Loucy (cell line): ENCODE results near the gene SASH1.

Experiments
- H2AFZ ChIP-seq: fragments of 200-600 bp; sonication (generic); 2 replicates; pipeline ENCODE4 v1.6.0; 2016; ENCODE audit warnings: antibody characterized with exemption, mild to moderate bottlenecking, low read length, moderate library complexity
- H3F3A ChIP-seq: fragments of 200-600 bp; 2 replicates; pipeline ENCODE4 v1.6.0; 2016; ENCODE audit warnings: antibody characterized with exemption, low read depth, mild to moderate bottlenecking
- H3K27me3 ChIP-seq: fragments of 200-600 bp; sonication (generic); 2 replicates; pipeline ENCODE4 v1.6.1; 2014; ENCODE audit warnings: low read length, mild to moderate bottlenecking; ENCODE audit not compliant: insufficient read depth, poor library complexity, severe bottlenecking
- H3K36me3 ChIP-seq: fragments of 200-600 bp; sonication (generic); 2 replicates; pipeline ENCODE4 v1.6.1; 2016; ENCODE audit warnings: low read length; ENCODE audit not compliant: insufficient read depth
- H3K4me1 ChIP-seq: fragments of 200-600 bp; sonication (generic); 2 replicates; pipeline ENCODE4 v1.5.1; 2014; ENCODE audit warnings: low read length, mild to moderate bottlenecking; ENCODE audit not compliant: insufficient read depth, poor library complexity, severe bottlenecking
- H3K4me2 ChIP-seq: fragments of 200-600 bp; sonication (generic); 2 replicates; pipeline ENCODE4 v1.6.0; 2014; ENCODE audit warnings: antibody characterized with exemption, low read length, low read depth, mild to moderate bottlenecking; ENCODE audit not compliant: poor library complexity, severe bottlenecking
- H3K4me3 ChIP-seq: fragments of 200-600 bp; sonication (generic); 2 replicates; pipeline ENCODE4 v1.5.1; 2014; ENCODE audit warnings: low read length, mild to moderate bottlenecking, mixed read lengths; ENCODE audit not compliant: poor library complexity, severe bottlenecking
- H3K79me2 ChIP-seq: fragments of 200-600 bp; sonication (generic); 2 replicates; pipeline ENCODE4 v1.6.1; 2014; ENCODE audit warnings: low read length; ENCODE audit not compliant: insufficient read depth
- H3K9ac ChIP-seq: fragments of 200-600 bp; sonication (generic); 2 replicates; pipeline ENCODE4 v1.6.0; 2014; ENCODE audit warnings: mild to moderate bottlenecking, low read depth, low read length, moderate library complexity; ENCODE audit not compliant: poor library complexity, severe bottlenecking
- H3K9me2 ChIP-seq: fragments of 200-600 bp; sonication (generic); replicated peaks from 2 replicates; pipeline ENCODE4 v1.6.1; 2016; ENCODE audit warnings: low read depth, low read length, mixed read lengths
- H3K9me3 ChIP-seq: fragments of 200-600 bp; sonication (generic); 2 replicates; pipeline ENCODE4 v1.6.1; 2014; ENCODE audit warnings: mild to moderate bottlenecking, antibody characterized with exemption, low read length, low read depth; ENCODE audit not compliant: insufficient read depth
- H4K20me1 ChIP-seq: fragments of 200-600 bp; sonication (generic); 2 replicates; pipeline ENCODE4 v1.6.0; 2014; ENCODE audit warnings: antibody characterized with exemption, low read length, mild to moderate bottlenecking; ENCODE audit not compliant: insufficient read depth, poor library complexity, severe bottlenecking
- CTCF ChIP-seq: fragments of 200-600 bp; sonication (generic); conservative IDR thresholded peaks from 2 replicates; pipeline ENCODE4 v1.5.1; 2014; ENCODE audit warnings: mild to moderate bottlenecking, antibody characterized with exemption, low read length
- EZH2phosphoT487 ChIP-seq: fragments of 200-600 bp; IDR thresholded peaks from 2 replicates; pipeline ENCODE4 v1.6.1; 2018; ENCODE audit warnings: antibody characterized with exemption, mild to moderate bottlenecking, moderate library complexity, borderline replicate concordance

SASH1 gene

GRCh38 chr6:148491638-148492251, 149.1 kb downstream of the SASH1 start:
- Histone ChIP-seq H3K4me3 (no peak overlapping the region), H4K20me1 (no peaks in the 10 kb centered on the region), H3K9me2 (no peaks in the 10 kb centered on the region), H3K9me3 (no peaks in the 10 kb centered on the region), H3K79me2 (no peaks in the 10 kb centered on the region), H3K9ac (no peak overlapping the region), H3F3A (no peaks in the 10 kb centered on the region), H3K36me3 (no peaks in the 10 kb centered on the region), H2AFZ (no peak overlapping the region), H3K27me3 (no peaks in the 10 kb centered on the region), H3K4me1 (no peaks in the 10 kb centered on the region), H3K4me2 (no peak overlapping the region)
- no peak for TF ChIP-seq EZH2phosphoT487
- no peak for TF ChIP-seq CTCF

GRCh38 chr6:148492654-148493290, 150.1 kb downstream of the SASH1 start:
- no peaks in the 10 kb centered on the region for H3K27me3 ChIP-seq
- H3K9me3 ChIP-seq = no peaks in the 10 kb centered on the region
- no peaks in the 10 kb centered on the region for H3K9me2 ChIP-seq
- no peak overlapping the region for H3K4me2 ChIP-seq
- H3K9ac ChIP-seq = no peak overlapping the region
- no peaks in the 10 kb centered on the region for H4K20me1 ChIP-seq
- no peak overlapping the region for H2AFZ ChIP-seq
- no peaks in the 10 kb centered on the region for H3F3A ChIP-seq
- H3K79me2 ChIP-seq = no peaks in the 10 kb centered on the region
- no peak for TF ChIP-seq EZH2phosphoT487
- no peak for TF ChIP-seq CTCF
- no peaks in the 10 kb centered on the region for H3K4me1 ChIP-seq
- no peak overlapping the region for H3K4me3 ChIP-seq
- H3K36me3 ChIP-seq = no peaks in the 10 kb centered on the region

GRCh38 chr6:148493424-148493823, 150.8 kb downstream of the SASH1 start:
- no peak overlapping the region for H2AFZ ChIP-seq

More at GRCh38 chr6:148493424-148493823, 150.8 kb downstream of the SASH1 start:
- no peaks in the 10 kb centered on the region for H4K20me1 ChIP-seq
- no peaks in the 10 kb centered on the region for H3K9me3 ChIP-seq
- no peaks in the 10 kb centered on the region for H3K27me3 ChIP-seq
- no peak overlapping the region for H3K4me2 ChIP-seq
- H3K4me1 ChIP-seq = no peaks in the 10 kb centered on the region
- H3K79me2 ChIP-seq = no peaks in the 10 kb centered on the region
- no peak overlapping the region for H3K4me3 ChIP-seq
- H3K36me3 ChIP-seq = no peaks in the 10 kb centered on the region
- H3F3A ChIP-seq = no peaks in the 10 kb centered on the region
- TF ChIP-seq EZH2phosphoT487 = no peak
- TF ChIP-seq CTCF = no peak
- H3K9me2 ChIP-seq = no peaks in the 10 kb centered on the region
- H3K9ac ChIP-seq = no peak overlapping the region
